Stimulated activated naive CD4-positive, alpha-beta T cell treated with Interleukin-2 at 50 U/mL for 16 hours (primary cell): ENCODE results near the gene LAYN.

Experiments used
- DNase-seq: peaks from one replicate; lab custom pipeline; 2025; lab: John Stamatoyannopoulos, UW

LAYN gene, protein sequence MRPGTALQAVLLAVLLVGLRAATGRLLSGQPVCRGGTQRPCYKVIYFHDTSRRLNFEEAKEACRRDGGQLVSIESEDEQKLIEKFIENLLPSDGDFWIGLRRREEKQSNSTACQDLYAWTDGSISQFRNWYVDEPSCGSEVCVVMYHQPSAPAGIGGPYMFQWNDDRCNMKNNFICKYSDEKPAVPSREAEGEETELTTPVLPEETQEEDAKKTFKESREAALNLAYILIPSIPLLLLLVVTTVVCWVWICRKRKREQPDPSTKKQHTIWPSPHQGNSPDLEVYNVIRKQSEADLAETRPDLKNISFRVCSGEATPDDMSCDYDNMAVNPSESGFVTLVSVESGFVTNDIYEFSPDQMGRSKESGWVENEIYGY

GRCh38 chr11:111540114-111540936, at the start of gene LAYN:
TSS of gene LAYN (plus strand) at chr11:111540720. CDS start at chr11:111540844, 124 bp downstream.
- no peak for DNase-seq

- no peak for DNase-seq
Observed at GRCh38 chr11:111494040-111494439, 46.5 kb upstream of the LAYN start.

DNA sequence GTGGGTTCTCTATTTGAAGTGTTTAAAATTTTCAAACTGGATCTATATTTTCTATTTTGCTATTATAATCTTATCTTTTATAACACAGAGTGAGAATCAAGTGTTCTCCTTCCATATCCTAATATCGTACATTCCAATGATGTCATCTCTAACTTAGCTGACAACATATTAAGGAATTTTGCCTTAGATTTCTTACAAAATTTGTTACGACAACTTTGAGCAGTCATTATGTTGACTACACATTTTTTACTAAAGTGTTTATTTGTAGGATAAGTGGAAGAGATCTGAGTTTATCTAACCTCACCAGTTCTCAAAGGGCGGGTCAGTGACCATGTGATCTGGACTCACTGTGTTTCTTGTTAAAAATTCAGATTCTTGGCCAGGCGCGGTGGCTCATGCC, 41.0 kb upstream of the LAYN start:
- no peak for DNase-seq

DNA sequence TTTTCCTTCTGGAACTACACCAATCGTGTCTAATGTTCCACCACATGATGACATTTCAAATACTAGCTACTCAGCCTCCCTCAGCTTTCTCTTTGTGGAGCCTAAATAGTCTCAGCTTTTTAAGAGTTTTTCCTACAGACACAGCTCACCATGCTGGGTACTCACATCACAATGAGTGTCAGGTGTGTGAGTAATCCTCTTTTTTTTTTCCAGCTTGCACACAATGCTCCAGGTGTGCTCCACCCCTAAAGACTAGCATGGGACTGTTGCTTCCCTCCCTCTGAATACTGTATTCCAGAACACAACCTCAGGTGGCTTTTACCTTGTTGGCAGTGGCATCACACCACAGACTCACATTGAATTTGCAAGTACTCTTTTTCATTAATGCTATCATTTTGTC, 40.0 kb upstream of the LAYN start:
- no peak for DNase-seq

- DNase-seq = no peak
Observed at GRCh38 chr11:111502611-111503010, 37.9 kb upstream of the LAYN start.

DNA sequence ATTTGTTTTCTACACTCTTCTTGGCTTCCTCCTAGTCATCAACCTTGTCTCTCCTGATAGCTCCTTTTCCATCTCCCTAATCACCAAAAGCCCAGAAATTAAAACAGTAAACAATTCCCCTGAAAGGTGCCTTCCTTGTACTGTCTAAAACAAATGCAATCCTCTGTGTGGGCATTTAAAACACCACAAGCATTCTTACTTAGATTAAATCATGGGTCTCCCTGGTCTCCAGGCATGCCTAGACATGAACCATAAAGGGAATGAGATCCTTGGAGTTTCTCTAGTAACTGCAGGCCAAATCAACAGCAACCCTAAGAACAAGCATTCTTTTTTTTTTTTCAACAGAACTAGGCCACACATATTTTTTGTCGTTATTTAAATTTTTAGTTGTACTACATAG, 30.2 kb upstream of the LAYN start:
- DNase-seq = no peak

DNA sequence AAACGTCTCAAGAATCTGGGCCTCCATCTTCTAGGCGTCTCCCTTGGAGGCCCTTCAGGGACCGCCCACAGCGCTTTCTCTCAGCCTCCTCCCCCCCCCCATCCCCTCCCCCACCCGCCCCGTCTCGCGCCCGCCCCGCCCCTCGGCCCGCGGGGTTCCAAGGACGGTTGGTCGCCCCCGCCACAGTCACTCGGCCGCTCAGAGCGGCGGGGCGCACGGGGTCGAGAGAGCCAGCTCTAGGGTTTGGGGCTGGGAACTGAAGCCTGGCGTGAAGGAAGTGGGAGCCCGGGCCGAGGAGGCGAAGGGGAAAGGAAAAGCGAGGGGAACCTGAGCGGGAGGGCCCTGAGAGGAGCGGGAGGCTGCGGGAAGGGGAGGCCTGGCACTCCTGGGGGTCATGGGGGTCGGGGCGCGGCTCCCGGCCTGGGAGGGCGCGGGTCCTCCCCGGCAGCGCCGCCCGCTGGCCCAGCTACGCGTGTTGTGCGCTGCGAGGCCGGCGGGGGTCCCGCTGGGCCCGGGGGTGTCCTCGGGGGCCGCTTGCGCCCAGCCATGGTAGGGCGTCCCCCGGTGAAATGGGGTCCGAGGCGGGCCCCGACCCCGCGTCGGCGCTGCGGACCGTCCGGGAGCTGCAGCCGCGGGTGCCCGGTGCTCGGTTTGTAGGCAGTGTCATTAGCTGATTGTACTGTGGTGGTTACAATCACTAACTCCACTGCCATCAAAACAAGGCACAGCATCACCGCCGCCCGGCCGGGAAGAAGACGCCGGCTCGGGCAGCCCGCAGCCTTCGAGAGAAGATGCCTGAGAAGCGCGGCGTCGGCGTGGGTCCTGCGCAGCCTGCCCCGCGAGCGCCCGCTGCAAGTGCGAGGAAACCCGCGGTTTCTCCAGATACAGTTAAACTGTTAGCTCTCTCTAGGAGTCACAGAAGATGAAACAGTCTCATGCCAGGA, 28.0 kb upstream of the LAYN start, which contains the start of gene BTG4:
Gene BTG4, minus strand, starts transcription at position 91 of the 944 bp plus-strand sequence. CDS start 13,610 bp downstream, outside the sequence.
- DNase-seq = no peak

- no peak for DNase-seq
Observed at GRCh38 chr11:111513240-111513605, 27.3 kb upstream of the LAYN start.

DNA sequence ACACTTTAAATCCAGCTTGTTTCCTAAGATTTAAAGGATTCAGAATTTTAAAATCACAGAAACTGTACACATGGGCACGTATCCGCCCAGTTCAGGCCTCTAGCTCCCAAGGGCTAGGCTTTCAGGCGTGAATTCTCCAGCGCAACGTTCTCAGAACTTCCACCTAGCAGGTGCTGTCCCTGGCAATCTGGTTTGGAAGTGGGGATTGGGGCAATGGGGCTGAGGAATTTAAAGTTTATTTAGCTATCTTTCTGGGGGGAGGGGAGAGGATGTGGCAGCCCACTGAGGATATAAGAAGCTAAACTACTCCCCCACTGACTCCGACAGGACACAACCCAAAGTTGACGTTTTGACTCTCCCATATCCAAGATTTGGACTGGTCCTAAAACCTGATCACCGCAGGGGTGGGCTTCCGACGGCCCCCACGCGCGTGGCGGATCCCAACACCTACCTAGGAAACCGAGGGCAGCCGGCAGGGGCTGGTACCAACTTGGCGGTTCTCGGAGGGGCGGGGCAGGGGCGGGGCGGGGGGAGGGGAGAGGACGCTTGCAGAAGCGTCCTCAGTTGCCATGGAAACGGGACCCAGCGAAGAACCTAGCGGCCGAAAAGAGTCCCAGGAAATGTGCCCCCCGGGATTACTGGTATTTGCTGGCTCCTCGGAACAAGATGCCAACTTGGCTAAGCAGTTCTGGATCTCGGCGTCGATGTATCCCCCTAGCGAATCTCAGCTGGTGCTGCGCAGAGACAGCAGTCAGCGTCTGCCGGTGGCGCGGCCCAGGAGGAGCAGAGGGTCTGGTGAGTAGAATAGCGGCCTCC, 26.1 kb upstream of the LAYN start, which contains the start of gene HOATZ:
Gene HOATZ, plus strand, starts transcription at position 563 of the 816 bp plus-strand sequence. Its CDS starts 7 bp downstream, at position 570.
- no peak for DNase-seq

GRCh38 chr11:111515591-111515990, 24.9 kb upstream of the LAYN start:
- no peak for DNase-seq

DNA sequence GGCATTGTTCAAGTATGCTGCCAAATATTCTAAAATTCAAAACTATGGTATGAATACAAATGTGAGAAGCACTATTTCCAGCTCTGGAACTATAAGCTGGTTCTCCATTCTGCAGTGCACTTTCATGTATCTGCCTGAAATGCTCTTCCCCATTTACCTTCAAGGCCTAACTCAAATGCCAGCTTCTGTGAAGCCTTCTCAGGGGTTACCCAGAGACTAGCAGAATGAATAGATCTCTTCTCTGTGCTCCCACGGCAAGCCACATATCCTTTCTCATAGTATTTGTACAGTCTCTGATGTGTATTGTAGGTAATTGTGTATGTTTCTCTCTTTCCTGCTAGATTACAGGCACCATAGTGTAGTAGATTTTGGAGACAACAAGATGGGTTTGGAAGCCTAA, 21.9 kb upstream of the LAYN start:
- no peak for DNase-seq

DNA sequence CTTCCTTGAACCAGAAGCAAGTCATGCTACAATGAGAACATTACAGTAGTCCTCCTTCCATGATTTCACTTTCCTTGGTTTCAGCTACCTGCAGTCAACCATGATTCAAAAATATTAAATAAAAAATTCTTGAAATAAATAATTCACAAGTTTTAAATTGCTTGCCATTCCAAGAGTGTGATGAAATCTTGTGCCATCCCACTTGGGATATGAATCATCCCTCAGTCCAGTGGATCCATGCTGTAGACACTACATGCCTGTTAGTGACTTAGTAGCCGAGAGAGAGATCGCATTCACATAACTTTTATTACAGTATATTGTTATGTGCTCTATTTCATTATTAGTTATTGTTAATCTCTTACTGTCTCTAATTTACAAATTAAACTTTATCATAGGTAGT, 20.0 kb upstream of the LAYN start:
- DNase-seq = no peak

GRCh38 chr11:111521135-111521534, 19.4 kb upstream of the LAYN start:
- DNase-seq = no peak

GRCh38 chr11:111522426-111522825, 18.1 kb upstream of the LAYN start:
- no peak for DNase-seq

GRCh38 chr11:111523343-111523742, 17.2 kb upstream of the LAYN start:
- DNase-seq = no peak

DNA sequence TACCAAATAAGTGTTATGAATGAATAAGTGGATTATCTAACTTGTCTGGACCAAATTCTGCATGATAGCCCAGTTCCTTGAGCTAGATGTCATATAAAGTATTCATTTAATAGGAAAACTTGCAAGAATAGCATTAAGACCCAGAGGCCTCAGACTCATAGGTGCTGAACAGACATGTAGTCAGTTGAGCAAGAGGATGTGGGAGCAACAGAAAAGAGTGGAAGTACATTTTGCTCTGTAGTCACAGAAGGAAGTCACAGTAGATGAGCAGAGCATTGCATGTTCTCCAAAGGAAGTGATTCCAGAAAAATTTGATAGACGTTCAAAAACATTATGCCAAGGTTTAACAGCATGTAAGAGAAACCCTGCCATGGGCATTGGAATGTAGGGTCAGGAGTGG, 16.5 kb upstream of the LAYN start:
- DNase-seq = no peak

GRCh38 chr11:111525456-111525855, 15.1 kb upstream of the LAYN start:
- no peak for DNase-seq

DNA sequence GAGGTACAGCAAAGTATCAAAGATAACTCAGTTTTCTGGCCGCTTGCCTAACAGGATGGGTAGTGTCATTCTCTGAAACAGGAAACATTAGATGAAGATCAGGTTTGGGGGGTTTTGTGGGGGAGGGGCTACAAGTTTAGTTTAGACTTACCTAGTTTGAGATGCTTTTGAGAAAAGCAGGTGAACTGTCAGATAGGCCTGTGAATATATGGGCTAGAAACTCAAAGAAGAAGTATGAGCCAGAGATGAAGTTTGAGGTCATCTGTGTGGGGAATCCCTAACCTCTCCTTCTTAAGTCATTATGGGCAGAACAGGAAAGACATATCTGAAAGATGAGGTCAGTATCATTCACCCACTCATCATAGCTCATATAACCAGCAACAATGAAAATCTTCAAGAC, 14.0 kb upstream of the LAYN start:
- no peak for DNase-seq

- no peak for DNase-seq
Observed at GRCh38 chr11:111527279-111527678, 13.2 kb upstream of the LAYN start.

GRCh38 chr11:111528557-111528956, 12.0 kb upstream of the LAYN start:
- DNase-seq = no peak

DNA sequence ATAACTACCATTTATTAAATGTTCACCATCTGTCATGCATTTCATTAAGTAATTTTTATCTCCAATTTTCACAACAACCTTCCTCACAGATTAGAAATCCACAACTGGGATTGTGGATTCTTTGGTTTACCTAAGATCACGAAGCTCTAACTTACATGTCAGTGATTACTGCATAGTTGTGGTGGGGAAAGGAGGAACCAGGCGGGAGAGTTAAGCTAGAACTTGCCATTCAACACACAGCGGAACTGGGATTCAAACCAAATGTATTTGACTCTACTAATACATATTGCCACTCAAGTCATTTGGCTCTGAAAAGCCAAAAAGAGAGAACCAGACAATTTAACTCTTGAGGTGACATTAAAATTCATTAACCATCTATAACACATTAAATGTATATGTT, 10.4 kb upstream of the LAYN start:
- no peak for DNase-seq
